ENCODE data around the gene HSD11B1.
A peak's percentile ranks its signal among the peaks of the same experiment; 100 is the strongest.
"Not testable (repeated sequence)": the region's sequence is repeated elsewhere in the genome, so short reads cannot be mapped to it uniquely, and the experiment has no call there.

The HSD11B1 gene

DNA sequence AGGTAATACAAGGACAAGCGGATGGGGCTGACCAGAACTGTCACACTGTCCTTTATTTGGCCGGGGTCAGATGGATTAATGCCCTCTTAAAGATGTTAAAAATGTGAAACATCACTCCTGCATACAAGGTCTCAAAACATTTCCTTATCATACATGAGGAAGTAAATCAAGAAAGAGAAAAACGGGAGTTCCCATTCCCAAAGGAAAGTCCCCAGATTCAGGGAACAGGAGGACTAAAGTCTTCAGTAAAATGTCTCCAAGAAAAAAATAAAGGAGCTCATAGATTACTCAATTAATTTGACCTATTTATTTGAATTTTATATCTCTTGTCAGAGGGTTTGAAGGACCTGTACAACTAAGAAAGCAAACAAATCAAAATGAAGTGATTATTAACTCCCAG, 13.4 kb upstream of the HSD11B1 start:
- no peak for DNase-seq (ENCODE audit: low spot score)

DNA sequence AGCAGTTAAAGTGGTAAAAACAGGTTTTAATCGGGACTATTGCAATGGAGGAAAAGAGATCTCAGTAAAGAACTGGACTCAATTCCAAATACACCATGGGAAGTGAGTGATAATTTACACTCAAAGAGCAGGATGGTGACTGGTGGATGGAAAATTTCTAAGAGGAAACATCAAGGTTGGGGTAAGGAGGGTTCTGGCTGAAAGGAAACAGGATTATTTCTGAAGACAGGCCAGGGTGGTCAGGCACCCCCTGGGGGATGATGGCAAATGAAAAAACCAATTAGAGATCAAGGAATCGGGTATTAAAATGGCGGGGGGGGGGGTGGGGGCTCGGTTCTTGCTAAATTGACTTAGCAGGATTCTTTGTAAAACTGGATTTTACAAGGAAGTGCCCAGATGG, 12.3 kb upstream of the HSD11B1 start:
- DNase-seq (ENCODE audit: low spot score): no peak

DNA sequence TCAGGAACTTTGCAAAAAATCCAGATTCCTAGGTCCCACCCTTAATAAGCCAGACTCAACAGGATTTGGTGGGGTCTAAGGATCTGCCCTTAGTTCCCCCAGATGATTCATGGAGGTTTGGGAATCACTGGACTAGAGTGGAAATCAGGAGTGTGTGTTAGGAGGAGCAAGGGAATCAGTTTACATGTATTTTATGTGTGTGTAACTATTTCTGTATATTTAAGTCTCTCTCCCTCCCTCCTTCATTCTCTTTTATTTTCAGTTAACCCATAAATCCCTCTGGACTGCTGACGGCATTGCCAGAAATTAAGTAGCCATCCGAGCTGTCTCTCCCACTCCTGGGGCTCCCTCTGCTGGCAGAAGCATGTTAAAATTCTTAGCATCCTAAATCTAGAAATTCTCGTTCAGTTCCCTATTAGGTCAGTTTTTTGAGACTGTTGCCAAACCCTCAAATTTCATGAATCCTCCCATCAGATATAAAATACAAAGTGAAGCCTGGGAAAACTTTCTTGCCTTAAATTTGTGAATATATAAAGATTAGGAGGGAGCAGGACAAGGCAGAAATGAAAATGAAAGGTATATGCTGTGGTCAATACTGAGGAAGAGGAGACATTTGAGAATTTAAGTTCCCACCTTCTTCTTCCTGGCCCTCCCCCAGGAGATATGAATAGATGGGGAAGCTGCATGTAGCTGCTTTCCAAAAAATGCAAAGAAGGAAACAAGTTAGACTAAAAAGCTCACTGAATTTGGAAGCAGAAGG, 11.7 kb upstream of the HSD11B1 start:
- DNase-seq (ENCODE audit: low spot score): peak; percentile 73

DNA sequence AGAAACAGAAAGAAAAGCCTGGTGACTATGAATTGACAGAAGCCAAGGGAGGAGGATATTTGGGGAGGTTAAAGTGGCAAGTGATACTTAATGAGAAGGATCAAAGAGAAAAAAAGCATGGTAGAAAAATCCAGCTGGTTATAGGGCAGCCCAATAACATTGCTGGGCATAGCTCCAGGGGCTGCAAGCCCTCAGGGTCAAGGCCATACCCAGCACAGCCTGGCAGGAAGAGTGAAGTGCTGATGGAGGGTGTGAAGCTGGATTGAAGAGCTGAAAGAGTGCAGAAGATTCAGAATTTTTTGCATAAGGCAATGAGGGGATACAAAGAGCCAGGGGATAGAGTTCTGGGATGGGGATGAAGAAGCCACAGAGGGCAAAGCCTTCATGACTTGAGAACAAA, 8.0 kb upstream of the HSD11B1 start:
- DNase-seq (ENCODE audit: low spot score): no peak

DNA sequence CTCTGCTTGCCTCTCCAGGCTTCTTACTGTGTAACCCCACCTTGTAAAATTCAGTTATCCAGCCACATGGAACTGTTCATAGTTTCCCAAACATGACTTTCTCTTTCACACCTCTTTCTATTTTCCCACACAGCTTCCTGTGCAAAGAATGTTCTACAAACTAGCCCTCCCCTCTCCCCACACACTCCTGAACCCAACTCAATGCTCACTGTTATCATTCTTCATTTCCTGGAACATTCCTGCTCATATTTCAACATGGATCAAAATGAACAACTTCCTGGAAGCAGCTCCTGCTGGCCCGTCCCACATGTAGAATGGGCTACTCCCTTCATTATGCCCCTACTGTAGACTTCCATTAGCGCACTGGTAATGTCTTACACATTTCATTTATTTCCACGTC, 7.5 kb upstream of the HSD11B1 start:
- DNase-seq (ENCODE audit: low spot score): no peak

DNA sequence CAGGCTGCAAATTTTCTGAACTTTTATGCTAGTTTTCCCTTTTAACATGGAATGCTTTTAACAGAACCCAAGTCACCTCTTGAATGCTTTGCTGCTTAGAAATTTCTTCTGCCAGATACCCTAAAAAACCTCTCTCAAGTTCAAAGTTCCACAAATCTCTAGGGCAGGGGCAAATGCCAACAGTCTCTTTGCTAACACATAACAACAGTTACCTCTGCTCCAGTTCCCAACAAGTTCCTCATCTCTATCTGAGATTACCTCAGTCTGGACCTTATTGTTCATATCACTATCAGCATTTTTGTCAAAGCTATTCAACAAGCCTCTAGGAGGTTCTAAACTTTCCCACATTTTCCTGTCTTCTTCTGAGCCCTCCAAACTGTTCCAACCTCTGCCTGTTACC, 4.0 kb upstream of the HSD11B1 start:
- not testable (repeated sequence) for DNase-seq (ENCODE audit: low spot score)

DNA sequence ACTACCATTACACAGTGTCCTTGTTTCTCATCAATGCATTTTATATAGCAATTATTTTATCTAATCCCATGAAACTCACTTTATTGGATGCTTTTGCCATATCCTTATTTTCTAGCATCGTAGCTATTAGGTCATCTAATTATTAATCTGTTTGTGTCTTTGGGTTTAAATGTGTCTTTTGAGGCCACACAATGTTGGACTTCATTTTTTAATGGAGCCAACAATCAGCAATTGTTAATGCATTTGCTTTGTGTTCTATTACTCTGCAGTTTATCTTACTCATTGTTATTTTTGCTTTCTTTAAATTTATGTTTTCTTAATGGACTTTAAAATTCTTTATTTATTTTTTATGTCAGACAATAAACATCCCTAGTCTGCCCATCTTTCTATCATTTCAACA, 1.8 kb upstream of the HSD11B1 start:
- no peak for DNase-seq (ENCODE audit: low spot score)

DNA sequence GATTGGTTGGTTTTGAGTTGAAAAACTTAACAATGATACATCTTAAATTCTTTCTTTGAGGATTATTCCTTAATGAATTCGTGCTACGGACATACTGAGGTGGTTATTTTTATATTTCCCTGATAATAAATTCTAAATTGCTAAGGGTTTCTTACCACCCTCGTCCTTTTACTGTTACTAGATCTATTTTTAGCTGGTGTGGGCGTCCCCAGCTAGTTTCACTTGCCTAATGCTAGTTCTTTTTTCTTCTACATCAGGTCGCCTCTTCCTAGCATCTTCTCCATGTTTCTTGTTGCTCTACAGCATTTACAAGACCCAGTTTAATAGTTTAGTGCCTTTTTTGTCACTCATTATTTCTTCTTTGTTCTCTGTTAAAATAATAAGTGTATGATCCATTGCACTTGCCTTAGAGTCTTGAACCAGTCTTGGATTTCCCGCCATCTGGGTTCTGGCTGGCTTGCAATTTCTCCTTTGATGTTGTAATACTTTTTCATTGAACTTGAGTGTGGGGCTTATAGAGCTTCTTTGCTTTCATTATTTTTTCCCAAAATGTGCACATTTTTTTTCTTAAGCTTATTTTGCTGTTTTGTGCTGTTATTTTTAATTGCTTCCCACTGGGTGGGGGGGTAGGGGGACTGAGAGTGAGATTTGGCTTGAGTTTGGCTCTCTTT, 677 bp upstream of the HSD11B1 start:
- no peak for DNase-seq (ENCODE audit: low spot score)

DNA sequence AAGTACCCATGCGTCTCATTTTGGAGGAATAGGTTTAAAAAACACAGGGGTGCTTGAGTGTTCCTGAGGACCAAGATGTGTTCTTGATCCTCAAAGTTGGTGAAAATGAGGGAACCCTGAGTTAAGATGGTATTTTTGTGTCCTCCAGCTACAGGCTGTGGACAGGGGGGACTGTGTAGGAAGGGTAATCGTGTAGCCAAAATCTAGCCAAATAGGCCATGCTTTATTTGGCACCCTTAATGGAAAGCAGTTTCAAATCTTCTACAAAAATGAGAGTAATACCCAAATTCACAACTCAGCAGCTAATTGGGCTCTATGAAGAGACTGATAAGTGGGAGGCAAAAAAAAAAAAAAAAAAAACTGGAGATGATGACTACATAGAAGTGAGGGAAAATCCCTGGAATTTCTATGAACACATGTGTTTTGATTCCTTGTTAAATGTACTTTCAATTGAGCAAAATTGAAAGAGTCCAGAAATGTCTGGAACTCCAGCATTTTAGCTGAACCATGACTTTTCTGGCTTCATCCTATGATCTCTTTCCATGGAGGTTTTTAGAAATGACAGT, 470 bp downstream of the HSD11B1 start:
- no peak for DNase-seq (ENCODE audit: low spot score)

DNA sequence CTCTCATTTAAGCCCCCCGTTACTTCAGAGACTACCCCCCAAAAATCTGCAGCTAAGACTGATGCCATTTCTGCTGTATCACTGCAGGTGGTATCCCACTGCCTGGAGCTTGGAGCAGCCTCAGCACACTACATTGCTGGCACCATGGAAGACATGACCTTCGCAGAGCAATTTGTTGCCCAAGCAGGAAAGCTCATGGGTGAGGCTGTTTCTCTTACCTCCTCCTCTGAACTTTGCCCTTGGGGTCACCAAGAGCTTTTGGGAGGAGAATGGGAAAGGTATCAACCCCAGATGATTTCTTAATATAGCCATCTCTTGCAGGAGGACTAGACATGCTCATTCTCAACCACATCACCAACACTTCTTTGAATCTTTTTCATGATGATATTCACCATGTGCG, 2.0 kb downstream of the HSD11B1 start:
- DNase-seq (ENCODE audit: low spot score): no peak

DNA sequence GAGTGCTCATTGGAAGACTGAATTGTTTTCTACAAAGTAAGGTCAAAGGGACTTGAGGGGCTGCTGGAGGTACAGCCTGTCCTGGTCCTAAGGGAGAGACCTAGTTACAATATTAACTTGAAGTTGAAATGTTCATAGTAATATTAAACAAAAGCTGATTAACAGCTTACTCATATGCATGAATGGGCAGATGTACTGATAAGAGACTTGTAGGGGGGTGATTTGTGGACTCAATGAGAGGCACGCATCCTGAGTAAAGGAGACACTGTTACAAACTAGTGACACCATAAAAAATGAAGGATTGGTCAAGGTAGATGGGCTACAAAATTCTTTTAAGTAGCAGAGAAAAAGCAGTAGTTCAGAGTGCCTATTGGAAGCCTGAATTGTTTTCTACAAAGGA, 2.7 kb downstream of the HSD11B1 start:
- DNase-seq (ENCODE audit: low spot score): no peak

DNA sequence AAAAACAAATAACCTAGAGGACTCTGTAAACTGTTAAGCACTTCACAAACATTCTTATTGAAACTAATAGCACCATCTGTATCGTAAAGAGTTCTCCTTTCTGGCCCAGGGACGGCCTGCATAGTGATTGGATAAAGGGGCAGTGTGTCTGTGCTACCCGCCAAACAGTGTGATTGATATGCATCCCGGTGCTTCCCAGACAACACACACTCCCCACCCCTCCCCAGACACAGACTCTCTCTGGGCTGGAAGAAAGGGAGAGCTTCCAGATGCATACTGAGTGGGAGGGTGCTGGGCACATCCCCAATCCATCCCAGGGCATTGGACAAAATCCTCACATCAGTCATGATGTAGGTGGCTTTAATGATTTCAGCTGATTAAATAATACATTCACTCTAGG, 3.7 kb downstream of the HSD11B1 start:
- no peak for DNase-seq (ENCODE audit: low spot score)

DNA sequence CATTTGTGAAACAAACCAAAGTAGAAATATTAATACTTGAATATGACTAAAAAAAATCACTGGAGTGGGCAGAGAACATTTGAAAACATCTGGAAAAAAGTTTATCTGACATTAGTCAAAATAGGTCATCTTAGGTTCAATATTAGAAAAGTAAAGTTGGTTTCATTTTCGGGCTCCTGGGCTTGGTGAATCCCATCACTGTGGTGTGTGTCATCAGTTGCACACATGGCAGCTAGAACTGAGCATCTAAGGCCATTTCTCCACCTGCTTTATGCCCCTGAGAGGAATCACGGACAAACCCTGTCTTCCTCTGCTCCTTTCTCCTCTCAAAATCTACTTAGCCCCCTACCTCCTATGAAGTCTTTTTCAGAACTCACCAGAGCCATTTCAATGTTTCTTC, 5.4 kb downstream of the HSD11B1 start:
- no peak for DNase-seq (ENCODE audit: low spot score)

DNA sequence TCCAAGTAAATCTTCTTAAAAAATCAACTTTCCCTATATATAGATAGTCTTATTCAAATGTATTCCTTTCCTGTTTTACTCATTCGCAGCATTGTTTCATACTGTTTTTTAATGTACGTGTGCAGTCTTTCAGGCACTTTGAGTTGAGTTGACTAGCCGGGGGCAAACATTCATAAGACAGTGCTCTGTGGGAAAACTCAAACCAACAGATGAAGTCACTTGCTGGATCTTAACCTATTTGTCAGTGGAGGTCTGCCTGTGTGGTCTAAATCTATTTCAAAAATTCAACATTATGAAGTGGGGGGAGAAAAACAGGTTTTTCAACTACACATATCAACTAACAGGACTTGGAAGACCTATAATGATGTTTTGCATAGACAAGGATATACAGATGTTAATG, 6.2 kb downstream of the HSD11B1 start:
- no peak for DNase-seq (ENCODE audit: low spot score)

DNA sequence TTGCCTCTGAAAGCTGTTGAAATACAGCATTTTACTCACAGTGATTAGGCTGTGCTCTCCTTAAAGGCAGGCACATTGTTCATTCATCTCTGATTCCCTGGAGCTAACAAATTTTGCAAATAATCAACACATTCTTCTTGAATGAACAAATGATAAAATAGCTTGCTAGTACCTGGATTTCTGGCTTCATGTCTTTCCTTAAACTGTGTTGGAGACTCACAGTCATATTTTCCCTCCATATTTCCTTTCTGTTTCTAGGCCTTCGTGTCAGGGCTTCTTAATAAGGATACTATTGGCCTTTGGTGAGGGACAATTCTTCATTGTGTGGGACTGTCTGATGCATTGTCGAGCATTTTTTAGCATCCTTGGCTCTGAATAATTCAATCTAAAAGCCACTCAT, 9.7 kb downstream of the HSD11B1 start:
- no peak for DNase-seq (ENCODE audit: low spot score)

DNA sequence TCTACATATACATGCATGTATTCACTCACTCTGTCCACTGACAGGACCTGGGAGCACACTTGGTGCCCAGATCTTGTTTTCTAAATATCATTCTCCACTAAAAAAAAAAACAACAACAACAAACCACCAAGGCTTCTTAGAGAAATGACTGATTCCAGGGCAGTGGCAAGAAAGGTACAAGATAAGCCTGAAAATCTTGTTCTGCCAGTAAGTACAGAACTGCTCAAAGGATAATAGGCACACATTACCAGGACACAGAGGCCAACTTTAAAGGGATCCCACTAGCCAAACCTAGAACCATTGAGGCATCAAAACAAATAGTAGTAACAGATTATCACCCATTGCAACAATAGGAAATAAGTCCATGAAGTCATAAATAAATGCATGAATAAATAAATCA, 10.7 kb downstream of the HSD11B1 start:
- DNase-seq (ENCODE audit: low spot score): no peak

DNA sequence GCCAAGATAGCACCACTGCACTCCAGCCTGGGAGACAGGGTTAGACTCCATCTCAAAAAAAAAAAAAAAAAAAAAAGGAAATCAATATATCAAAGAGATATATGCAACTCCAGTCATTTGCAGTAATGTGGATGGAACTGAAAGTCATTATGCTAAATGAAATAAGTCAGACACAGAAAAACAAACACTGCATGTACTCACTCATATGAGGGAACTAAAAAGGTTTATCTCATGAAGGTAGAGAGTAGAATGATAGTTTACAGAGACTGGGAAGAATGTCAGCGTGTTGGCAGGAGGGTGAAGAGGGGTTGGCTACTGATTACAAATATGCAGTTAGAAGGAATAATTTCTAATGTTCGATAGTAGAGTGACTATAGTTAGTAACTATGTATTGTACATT, 13.2 kb downstream of the HSD11B1 start:
- no peak for DNase-seq (ENCODE audit: low spot score)

DNA sequence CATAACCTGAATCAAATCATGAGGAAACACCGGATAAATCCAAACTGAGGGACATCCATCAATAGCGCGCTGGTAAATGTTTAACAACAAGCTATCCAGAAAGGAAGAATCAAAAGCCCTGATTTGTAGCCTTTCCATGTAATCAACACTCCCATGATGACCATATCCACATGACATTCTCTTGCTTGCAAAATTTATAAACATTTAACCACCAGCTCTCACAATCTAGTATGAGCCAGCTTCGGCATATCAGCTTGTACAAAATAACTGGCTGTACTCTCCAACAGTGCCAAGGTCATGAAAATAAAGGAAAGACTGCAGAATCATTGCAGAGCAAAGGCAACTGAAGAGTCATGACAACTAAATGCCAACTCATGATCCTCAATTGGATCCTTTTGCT, 15.7 kb downstream of the HSD11B1 start:
- no peak for DNase-seq (ENCODE audit: low spot score)

DNA sequence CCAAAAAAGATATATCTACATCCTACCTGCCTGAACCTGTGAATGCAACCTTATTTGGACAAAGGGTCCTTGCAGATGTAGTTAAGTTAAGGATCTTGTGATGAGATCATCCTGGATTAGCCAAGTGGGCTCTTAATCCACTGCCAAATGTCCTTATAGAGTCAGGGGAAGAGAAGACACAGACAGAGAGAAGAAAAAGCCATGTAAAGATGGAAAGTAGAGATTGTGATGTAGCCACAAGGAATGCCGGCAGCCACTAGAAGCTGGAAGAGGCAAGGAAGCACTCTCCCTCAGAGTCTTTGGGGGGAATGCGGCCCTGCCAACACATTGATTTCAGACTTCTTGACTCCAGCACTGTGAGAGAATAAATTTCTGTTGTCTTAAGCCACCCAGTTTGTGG, 16.2 kb downstream of the HSD11B1 start:
- no peak for DNase-seq (ENCODE audit: low spot score)

DNA sequence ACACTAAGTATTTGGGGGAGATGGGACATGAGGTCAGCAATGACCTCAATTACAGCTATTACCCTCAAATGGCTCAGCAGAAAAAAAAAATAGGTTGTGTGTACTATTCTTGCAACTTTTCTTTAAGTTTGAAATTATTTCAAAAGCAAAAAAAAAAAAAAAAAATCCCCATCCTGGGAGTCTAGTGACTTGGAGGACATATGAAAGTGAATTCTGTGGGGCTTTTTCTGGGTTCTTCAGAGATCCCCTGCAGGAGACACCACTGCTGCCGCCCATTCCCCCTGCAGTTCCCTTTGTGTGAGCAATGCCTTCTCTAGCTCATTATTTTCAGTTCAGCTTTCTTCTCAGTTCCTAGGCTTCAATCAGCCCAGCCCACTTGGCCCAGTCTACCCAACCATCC, 16.7 kb downstream of the HSD11B1 start:
- DNase-seq (ENCODE audit: low spot score): no peak

DNA sequence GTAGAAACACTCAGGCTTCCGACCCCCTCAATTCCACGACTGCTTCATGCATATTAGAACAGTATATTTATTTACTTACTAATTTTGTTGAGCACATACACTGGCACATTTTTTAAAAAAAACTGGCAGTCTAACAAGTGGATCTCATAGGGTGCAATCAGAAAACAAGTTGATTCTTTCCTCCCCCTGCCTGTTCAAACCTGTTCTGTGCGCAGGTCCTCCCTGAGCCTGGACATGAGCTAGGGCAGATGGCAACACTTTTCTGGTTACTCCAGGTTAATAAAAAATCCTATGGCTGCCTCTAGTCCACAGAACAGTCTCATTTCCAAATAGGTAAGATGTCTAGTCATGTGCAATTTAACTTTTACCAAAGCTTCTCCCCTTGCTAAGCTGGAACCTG, 18.6 kb downstream of the HSD11B1 start:
- DNase-seq (ENCODE audit: low spot score): no peak

DNA sequence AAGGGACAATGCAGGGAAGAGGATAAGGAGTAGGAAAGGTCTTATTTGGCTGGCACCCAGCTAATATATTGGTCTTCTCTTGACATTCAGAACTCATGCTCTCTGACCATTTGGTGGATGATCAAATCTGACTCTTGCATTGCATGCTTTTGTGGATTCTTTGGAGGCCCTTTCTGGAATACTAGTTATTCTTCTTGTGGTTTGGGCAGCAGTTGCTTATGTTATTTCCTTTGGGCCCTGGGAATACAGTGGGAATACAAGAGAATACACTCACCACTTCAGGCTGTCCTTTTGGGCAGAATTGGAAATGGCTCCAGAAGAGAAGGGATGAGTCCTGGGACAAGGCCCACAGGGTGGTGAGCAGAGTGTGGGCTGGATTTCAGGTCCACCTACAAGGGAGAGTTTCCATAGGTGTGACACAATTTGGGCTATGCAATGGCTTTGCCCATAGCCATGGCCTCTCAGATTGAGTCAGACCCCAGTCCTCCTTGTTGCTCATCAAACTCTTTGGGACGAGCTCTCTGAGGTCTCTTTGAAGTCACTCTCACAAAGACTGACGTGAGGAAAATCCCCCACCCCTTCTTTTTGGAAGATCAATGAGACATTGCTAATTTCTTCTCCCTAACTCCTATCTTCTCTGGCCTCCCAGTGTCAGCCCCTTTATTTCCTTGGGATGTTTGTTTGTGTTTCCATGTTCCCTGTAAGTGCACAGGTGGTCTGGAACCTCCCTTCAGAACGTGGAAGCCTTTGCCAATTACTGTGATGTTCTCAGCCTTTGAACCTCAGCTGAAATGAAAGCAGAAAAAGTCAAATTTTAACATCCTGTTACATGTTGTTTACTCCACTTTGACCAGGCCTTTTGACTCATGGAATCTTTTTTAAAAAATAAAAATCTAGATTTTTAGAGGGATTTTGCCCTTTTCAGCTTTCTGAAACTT, 19.4 kb downstream of the HSD11B1 start:
- DNase-seq (ENCODE audit: low spot score): no peak

DNA sequence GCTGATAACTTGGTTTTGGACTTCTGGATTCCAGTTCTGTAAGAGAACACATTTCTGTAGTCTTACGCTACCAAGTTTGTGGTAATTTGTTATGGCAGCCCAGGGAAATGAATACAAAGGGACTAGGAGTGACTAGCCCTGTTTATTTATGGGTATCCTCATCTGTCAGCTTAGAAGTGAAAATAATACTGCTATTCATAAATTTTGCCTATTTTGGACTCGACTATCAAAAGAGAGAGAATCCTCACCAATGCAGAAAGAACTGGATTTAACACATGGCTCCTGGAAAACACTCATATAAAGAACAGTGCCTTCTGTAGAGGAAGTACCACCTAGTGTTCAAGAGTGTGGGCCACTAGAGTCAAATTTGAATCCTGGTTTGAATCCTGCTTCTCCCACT, 22.6 kb downstream of the HSD11B1 start:
- no peak for DNase-seq (ENCODE audit: low spot score)

Measured in LoVo (cell line).